GM19238 (cell line): Measurements from ENCODE around the gene S100A2.

Experiments used
- DNase-seq: peaks from one replicate; pipeline ENCODE4 v3.0.0; 2011; ENCODE audit warnings: low spot score; ENCODE audit not compliant: insufficient read length

S100A2 gene

GRCh38 chr1:153545067-153546055 lies 20.3 kb downstream of the S100A2 start, which contains the start of gene S100A4:
S100A4 (minus strand) TSS chr1:153545806; CDS start chr1:153544794, 1,012 bp downstream.
- no peak for DNase-seq

- DNase-seq: no peak
These were observed 21.1 kb downstream of the S100A2 start for GRCh38 chr1:153544453-153545066.

GRCh38 chr1:153543736-153544135 lies 21.9 kb downstream of the S100A2 start:
- DNase-seq: no peak

- no peak for DNase-seq
These were observed 22.5 kb downstream of the S100A2 start for GRCh38 chr1:153542956-153543711.

- no peak for DNase-seq
These were observed 23.7 kb downstream of the S100A2 start for GRCh38 chr1:153541641-153542590.

- DNase-seq: no peak
These were observed 25.0 kb downstream of the S100A2 start, which contains the start of gene S100A5 for GRCh38 chr1:153540394-153541361. S100A5 (minus strand) TSS chr1:153540934; CDS start chr1:153540191, 743 bp downstream.

GRCh38 chr1:153539395-153540093 lies 26.1 kb downstream of the S100A2 start:
- DNase-seq: no peak

- no peak for DNase-seq
These were observed 27.3 kb downstream of the S100A2 start for GRCh38 chr1:153538315-153538821.

- DNase-seq: no peak
These were observed 28.3 kb downstream of the S100A2 start for GRCh38 chr1:153537376-153537730.

- no peak for DNase-seq
These were observed 28.8 kb downstream of the S100A2 start for GRCh38 chr1:153536671-153537375.

GRCh38 chr1:153536012-153536670 lies 29.5 kb downstream of the S100A2 start:
- DNase-seq: no peak

GRCh38 chr1:153535242-153536011 lies 30.2 kb downstream of the S100A2 start, which contains the start of gene S100A6:
S100A6 (minus strand) TSS chr1:153535991; CDS start chr1:153535339, 652 bp downstream.
- DNase-seq: no peak

- DNase-seq: no peak
These were observed 30.8 kb downstream of the S100A2 start for GRCh38 chr1:153534925-153535241.

- DNase-seq: no peak
These were observed 31.3 kb downstream of the S100A2 start for GRCh38 chr1:153534226-153534924.

GRCh38 chr1:153533689-153534201 lies 31.9 kb downstream of the S100A2 start:
- no peak for DNase-seq
